ENCODE measurements around the gene COL6A3. TPM values are rescaled to one million over a fixed set of nuclear protein-coding genes. Genes with fewer than 3 reads are reported as not detected.

COL6A3 gene
- total RNA-seq: 2.8 TPM

DNA sequence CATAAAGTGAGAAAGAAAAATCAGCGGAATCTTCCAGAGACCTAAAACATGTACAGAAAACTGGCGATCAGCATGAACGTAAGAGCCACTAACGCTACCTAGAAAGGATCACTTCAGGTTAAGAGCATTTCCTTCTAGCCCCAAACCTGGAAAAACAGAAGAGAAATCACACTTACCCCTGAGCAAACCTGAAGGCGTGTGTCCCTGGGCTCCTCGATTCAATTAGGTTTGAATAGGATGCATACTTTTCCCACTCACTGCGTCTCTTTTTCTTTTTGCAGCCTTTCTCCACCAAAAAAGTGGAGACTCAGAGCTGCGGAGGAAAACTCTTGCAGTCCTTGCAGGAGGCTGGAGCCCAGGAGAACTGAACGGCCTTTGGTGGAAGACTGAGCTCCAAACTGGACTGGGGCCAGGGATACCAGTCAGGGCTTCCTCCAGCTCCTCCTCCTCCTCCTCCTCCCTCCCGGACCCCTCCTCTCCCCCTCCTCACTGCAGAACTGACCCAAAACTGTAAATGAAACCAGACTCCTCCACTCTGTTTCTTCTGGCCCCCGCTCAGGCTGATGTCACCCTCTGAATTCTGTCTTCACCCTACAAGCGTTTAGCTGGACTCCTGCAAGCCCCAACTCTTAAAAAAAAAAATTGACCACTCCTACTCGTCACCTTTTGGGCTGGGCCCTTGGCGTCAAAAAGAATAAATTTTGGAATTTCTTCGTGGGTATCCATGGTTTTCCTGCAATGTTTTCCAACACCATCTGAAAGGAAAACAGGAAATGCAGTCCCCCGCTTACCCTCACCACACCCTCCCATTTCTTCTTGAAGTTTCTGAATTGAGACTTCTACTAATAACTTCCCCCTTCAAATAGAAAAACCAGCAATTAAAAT lies at the start of gene COL6A3:
TSS of gene COL6A3 (minus strand) at position 388 of the 885 bp plus-strand sequence. CDS start 17,347 bp downstream, outside the sequence.

Other genes with a start within 250 kb of the COL6A3 start
- not detected for gene MLPH, start 73.1 kb upstream of the COL6A3 start, total RNA-seq
- gene PRLH, start 152.4 kb upstream of the COL6A3 start, total RNA-seq: not detected
- gene RAB17, start 176.6 kb upstream of the COL6A3 start, total RNA-seq: not detected
- 72.0 TPM for gene LRRFIP1, start 213.4 kb upstream of the COL6A3 start, total RNA-seq